Measurements from ENCODE around the gene SORT1.

SORT1 gene

GRCh38 chr1:109312978-109313775 lies 84.5 kb downstream of the SORT1 start:
- no peak overlapping the region for H3K4me2 ChIP-seq (ENCODE audit: low read depth, low read length, poor library complexity, severe bottlenecking)
- H3K9ac ChIP-seq (ENCODE audit: low read length): no peak overlapping the region
- no peaks in the 10 kb centered on the region for H3F3A ChIP-seq (ENCODE audit: insufficient read depth)
- H3K9me3 ChIP-seq (ENCODE audit: insufficient read depth, low read length): no peaks in the 10 kb centered on the region
- H3K79me2 ChIP-seq (ENCODE audit: insufficient read depth, low read length): no peaks in the 10 kb centered on the region
- no peak overlapping the region for H3K27ac ChIP-seq (ENCODE audit: low read depth, low read length)
- no peaks in the 10 kb centered on the region for H4K20me1 ChIP-seq (ENCODE audit: low read depth, low read length)
- H3K4me3 ChIP-seq (ENCODE audit: insufficient read depth, low read length, poor library complexity, severe bottlenecking): no peak overlapping the region
- H3K36me3 ChIP-seq (ENCODE audit: low read length): no peaks in the 10 kb centered on the region
- H3K9me2 ChIP-seq (replicated peaks; ENCODE audit: insufficient read depth, low read length): no peaks in the 10 kb centered on the region
- no peak overlapping the region for H2AFZ ChIP-seq (ENCODE audit: low read depth, low read length, severe bottlenecking)
- TF ChIP-seq EZH2phosphoT487 (conservative IDR thresholded peaks at IDR 0.05; ENCODE audit: low read length): no peak
- TF ChIP-seq, protein P1, sequence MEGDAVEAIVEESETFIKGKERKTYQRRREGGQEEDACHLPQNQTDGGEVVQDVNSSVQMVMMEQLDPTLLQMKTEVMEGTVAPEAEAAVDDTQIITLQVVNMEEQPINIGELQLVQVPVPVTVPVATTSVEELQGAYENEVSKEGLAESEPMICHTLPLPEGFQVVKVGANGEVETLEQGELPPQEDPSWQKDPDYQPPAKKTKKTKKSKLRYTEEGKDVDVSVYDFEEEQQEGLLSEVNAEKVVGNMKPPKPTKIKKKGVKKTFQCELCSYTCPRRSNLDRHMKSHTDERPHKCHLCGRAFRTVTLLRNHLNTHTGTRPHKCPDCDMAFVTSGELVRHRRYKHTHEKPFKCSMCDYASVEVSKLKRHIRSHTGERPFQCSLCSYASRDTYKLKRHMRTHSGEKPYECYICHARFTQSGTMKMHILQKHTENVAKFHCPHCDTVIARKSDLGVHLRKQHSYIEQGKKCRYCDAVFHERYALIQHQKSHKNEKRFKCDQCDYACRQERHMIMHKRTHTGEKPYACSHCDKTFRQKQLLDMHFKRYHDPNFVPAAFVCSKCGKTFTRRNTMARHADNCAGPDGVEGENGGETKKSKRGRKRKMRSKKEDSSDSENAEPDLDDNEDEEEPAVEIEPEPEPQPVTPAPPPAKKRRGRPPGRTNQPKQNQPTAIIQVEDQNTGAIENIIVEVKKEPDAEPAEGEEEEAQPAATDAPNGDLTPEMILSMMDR (IDR thresholded peaks at IDR 0.05; ENCODE audit: insufficient read depth, low read length, poor library complexity, severe bottlenecking): no peak
- no peaks in the 10 kb centered on the region for H3K27me3 ChIP-seq (ENCODE audit: low read length)

GRCh38 chr1:109312246-109312645 lies 85.5 kb downstream of the SORT1 start:
- Histone ChIP-seq H3K9ac (ENCODE audit: low read length) (no peak overlapping the region), H3K79me2 (ENCODE audit: insufficient read depth, low read length) (no peaks in the 10 kb centered on the region), H3K27ac (ENCODE audit: low read depth, low read length) (no peak overlapping the region), H3K36me3 (ENCODE audit: low read length) (no peaks in the 10 kb centered on the region), H3K4me3 (ENCODE audit: insufficient read depth, low read length, poor library complexity, severe bottlenecking) (no peak overlapping the region), H3K4me2 (ENCODE audit: low read depth, low read length, poor library complexity, severe bottlenecking) (no peak overlapping the region), H3K27me3 (ENCODE audit: low read length) (no peaks in the 10 kb centered on the region), H3F3A (ENCODE audit: insufficient read depth) (no peaks in the 10 kb centered on the region), H3K9me3 (ENCODE audit: insufficient read depth, low read length) (no peaks in the 10 kb centered on the region), H3K9me2 (replicated peaks; ENCODE audit: insufficient read depth, low read length) (no peaks in the 10 kb centered on the region), H4K20me1 (ENCODE audit: low read depth, low read length) (no peaks in the 10 kb centered on the region), H2AFZ (ENCODE audit: low read depth, low read length, severe bottlenecking) (no peak overlapping the region)
- no peak for TF ChIP-seq EZH2phosphoT487 (conservative IDR thresholded peaks at IDR 0.05; ENCODE audit: low read length)
- TF ChIP-seq, protein P1 (IDR thresholded peaks at IDR 0.05; ENCODE audit: insufficient read depth, low read length, poor library complexity, severe bottlenecking): no peak

DNA sequence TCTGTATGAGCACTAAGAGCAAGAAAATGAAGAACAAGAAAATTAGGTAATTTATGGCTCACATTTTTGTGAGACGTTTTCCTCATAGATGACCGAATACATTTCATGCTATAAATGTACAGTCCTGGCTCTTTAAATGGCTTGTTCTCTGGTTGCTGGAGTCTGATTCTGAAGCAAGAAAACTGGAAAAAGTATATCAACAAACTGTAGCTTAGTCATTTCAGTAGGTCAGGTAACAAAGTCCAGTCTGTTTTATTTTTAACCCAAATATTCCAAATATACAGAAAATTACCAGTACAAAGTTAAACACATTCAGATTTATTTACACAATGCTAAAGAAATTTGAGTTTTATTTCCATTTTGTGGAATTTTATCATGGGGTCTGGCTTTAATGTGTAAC lies 88.4 kb downstream of the SORT1 start:
- H3K79me2 ChIP-seq (ENCODE audit: insufficient read depth, low read length): no peaks in the 10 kb centered on the region
- TF ChIP-seq, protein P1 (IDR thresholded peaks at IDR 0.05; ENCODE audit: insufficient read depth, low read length, poor library complexity, severe bottlenecking): no peak
- TF ChIP-seq EZH2phosphoT487 (conservative IDR thresholded peaks at IDR 0.05; ENCODE audit: low read length): no peak
- no peaks in the 10 kb centered on the region for H3K27me3 ChIP-seq (ENCODE audit: low read length)
- H3K9me2 ChIP-seq (replicated peaks; ENCODE audit: insufficient read depth, low read length): no peaks in the 10 kb centered on the region
- H3K9ac ChIP-seq (ENCODE audit: low read length): no peak overlapping the region
- no peaks in the 10 kb centered on the region for H4K20me1 ChIP-seq (ENCODE audit: low read depth, low read length)
- H3F3A ChIP-seq (ENCODE audit: insufficient read depth): no peaks in the 10 kb centered on the region
- no peak overlapping the region for H3K4me2 ChIP-seq (ENCODE audit: low read depth, low read length, poor library complexity, severe bottlenecking)
- no peaks in the 10 kb centered on the region for H3K9me3 ChIP-seq (ENCODE audit: insufficient read depth, low read length)
- H3K27ac ChIP-seq (ENCODE audit: low read depth, low read length): no peak overlapping the region
- no peak overlapping the region for H3K4me3 ChIP-seq (ENCODE audit: insufficient read depth, low read length, poor library complexity, severe bottlenecking)
- H2AFZ ChIP-seq (ENCODE audit: low read depth, low read length, severe bottlenecking): no peak overlapping the region
- no peaks in the 10 kb centered on the region for H3K36me3 ChIP-seq (ENCODE audit: low read length)

All from SU-DHL-6 (cell line).